Glomerular endothelial cell (primary cell): ENCODE measurements around the gene WFDC1. TPM values are rescaled to one million over a fixed set of nuclear protein-coding genes. Genes with fewer than 3 reads are reported as not detected.
A peak's percentile ranks its signal among the peaks of the same experiment; 100 is the strongest.

ENCODE experiments used
- DNase-seq: peaks from one replicate; pipeline ENCODE4 v3.0.0-alpha.2; 2011; ENCODE audit warnings: low read depth, low spot score; ENCODE audit errors: extremely low read depth
- total RNA-seq: library from RNA; depleted of rRNA; stranded (reverse); fragments of >200 nt; gene quantifications from 2 replicates; pipeline ENCODE4 v1.2.3, GENCODE V29; 2015

WFDC1 gene
- total RNA-seq, 1 donor from 2014 or later, result not detected

DNA sequence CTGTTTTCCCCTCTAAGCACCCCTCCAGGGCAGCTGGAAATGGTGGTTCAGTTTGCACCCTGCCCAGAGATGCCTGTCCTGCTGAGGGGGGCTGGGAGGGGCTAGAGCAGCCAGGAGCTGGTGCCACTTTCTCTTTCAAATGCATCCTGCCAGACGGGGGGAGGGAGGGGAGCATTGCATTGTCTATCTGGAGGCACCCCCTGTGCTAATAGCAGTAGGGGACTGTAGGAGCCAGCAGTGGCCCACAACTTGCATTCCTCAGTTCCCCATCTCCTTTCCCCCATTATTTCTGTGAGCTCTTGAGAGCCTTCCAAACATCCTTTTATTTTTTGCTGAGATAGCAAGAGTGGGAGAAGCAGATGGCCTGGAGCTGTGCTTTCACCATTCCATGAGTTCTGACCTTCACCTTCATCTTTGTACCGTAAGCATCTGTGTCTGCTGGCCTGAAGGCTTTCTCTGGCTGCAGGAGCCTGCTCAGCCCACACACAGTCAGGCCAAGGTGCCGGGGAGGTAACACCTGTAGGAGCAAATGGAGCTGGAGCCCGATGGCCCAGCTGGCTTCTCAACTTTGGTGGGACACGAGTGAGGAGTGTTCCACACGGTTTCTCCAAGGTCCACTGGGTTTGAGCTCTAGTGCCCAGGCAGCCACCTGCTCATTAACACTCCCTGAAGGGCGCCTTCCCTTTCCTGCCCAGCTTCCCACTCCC lies 5.2 kb downstream of the WFDC1 start:
- no peak for DNase-seq

DNA sequence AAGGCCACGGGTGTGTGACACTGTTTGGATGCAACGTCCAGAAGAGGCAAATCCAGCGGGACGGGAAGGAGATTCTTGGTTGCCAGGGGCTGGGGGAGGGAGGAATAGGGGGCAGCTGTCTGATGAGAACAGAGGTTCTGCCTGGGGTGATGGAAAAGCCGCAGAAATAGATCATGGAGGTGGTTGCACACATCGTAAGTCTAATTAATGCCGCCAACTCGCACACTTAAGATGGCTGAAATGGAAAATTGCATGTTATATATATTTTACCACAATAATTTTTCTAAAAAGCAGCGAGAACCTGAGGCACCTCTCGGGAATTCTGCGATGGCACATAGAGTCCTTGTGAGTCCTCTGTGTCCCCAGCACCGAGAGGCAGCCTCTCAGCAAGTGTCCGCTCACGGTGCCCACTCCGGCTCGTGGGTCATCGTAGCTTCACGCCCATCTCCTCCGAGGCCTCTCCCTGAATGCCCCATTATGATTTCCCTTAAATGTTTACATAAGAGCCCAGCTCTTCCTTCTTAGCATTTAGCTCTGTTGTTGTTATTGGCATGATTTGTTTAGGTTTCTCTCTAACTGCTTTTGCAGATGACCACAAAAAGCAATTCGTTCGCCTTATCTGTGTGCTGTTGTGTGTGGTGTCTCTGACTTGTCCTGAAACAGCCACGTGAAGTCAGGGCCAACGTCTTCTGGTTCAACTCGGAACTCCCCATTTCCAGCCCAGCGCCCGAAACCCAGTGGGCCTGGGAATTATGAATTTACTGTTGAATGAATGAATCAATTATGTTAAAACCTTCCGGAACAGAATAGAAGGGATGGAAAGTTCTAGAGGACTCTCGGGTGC lies 7.7 kb downstream of the WFDC1 start:
- no peak for DNase-seq

GRCh38 chr16:84303023-84303422 lies 8.3 kb downstream of the WFDC1 start:
- DNase-seq, result no peak

DNA sequence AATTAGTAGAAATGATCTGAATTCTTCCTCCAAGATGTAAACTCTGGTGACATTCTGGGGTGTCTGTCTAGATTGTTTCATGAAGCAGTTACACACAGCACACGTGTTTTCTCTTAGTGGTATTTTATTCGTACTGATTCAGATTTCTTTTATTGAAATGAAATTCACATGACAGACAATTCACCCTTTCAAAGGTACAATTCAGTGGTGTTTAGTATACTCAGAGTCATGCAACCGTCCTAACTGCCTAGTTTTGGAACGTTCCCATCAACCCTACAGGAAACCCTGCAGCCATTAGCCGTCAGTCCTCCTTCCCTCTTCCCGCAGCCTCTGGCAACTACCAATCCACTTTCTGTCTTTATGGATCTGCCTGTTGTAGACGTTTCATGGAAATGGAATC lies 8.8 kb downstream of the WFDC1 start:
- no peak for DNase-seq

DNA sequence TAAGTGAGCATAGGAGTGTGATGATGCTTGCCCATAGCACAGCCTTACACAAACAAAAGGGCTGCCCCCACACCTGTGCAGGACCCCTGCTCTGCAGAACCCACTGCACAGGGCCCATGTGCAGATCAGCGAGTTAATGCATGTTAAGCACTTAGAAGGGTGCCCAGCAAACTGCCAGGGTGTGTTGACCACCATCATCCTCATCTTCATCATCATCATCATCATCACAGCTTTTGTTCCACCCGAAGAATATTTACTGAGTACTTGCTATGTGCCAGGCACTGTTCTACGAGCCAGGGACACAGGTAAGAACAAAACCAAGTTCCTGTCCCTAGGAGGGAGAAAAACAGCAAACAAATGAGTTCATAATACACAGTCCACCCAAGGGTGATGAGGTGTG lies 11.9 kb downstream of the WFDC1 start:
- no peak for DNase-seq

GRCh38 chr16:84307209-84307954 lies 12.7 kb downstream of the WFDC1 start:
- no peak for DNase-seq

GRCh38 chr16:84308120-84308519 lies 13.4 kb downstream of the WFDC1 start:
- peak; percentile 12 for DNase-seq

DNA sequence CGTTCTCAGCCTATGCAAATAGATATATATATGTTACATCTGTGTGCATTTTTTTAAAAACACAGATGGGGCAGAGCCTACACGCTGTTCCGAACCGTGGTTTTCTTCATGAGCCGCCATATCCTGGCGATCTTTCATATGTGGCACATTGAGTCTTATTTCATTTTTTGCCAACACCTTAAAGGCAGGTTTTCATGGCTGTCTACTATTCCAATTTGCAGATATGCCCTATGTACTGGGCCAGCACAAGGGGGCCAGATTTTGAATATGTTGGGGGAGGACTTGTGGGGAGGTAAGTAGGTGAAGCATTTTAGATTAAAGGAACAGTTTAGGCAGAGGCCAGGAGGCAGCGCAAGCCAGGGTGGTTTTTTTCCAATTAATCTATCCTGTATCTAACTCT lies 16.0 kb downstream of the WFDC1 start:
- no peak for DNase-seq

GRCh38 chr16:84312783-84313382 lies 18.2 kb downstream of the WFDC1 start:
- no peak for DNase-seq

DNA sequence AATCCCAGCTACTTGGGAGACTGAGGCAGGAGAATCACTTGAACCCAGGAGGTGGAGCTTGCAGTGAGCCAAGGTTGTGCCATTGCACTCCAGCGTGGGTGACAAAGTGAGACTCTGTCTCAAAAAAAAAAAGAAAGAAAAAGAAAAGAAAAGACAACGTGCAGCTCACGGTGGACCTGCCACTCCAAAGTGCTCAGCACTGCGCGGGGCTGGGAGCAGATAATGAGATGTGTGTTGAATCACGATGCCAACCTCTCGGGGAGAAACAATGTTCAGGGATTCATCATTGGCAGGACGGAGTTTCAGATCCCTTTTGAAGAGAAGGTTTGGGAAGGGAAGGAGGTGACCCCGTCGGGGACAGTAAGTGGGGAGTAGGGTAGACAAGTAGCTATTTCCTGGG lies 19.2 kb downstream of the WFDC1 start:
- DNase-seq, result no peak

GRCh38 chr16:84314373-84314772 lies 19.7 kb downstream of the WFDC1 start:
- no peak for DNase-seq

DNA sequence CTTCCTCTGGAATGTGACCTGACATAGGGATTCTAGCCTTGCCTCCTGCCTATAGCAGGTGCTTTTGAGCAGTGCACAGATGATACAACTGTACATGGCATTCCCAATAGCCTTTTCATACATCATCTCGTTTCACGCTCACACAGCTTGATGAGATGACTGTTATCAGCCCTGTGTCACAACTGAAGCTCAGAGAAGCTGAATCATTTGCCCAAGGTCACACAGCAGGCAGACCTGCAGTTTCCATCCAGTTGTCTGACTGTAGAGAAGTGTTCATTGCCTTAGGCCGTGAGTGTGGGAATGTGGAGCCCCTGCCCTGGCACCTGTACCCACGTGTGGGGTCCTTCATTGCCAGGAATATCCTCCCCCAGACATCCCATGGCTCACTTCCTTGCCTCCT lies 20.1 kb downstream of the WFDC1 start:
- DNase-seq, result no peak

DNA sequence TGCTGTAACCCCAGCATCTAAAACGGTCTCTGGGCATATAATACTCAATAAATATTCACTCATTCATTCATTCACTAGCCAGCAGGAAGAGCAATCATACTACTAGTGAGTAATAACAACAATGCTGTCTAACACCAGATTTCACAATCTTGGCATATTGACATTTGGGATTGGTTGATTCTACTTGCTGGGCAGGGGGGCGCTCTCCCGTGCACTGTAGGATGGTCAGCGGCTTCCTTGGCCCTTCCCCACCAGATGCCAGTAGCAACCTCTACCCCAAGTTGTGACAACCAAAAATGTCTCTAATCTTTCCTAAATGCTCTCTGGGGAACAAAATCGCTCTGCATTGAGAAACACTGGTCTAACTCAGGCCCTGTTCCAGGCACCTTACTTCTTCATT lies 20.7 kb downstream of the WFDC1 start:
- DNase-seq, result no peak

DNA sequence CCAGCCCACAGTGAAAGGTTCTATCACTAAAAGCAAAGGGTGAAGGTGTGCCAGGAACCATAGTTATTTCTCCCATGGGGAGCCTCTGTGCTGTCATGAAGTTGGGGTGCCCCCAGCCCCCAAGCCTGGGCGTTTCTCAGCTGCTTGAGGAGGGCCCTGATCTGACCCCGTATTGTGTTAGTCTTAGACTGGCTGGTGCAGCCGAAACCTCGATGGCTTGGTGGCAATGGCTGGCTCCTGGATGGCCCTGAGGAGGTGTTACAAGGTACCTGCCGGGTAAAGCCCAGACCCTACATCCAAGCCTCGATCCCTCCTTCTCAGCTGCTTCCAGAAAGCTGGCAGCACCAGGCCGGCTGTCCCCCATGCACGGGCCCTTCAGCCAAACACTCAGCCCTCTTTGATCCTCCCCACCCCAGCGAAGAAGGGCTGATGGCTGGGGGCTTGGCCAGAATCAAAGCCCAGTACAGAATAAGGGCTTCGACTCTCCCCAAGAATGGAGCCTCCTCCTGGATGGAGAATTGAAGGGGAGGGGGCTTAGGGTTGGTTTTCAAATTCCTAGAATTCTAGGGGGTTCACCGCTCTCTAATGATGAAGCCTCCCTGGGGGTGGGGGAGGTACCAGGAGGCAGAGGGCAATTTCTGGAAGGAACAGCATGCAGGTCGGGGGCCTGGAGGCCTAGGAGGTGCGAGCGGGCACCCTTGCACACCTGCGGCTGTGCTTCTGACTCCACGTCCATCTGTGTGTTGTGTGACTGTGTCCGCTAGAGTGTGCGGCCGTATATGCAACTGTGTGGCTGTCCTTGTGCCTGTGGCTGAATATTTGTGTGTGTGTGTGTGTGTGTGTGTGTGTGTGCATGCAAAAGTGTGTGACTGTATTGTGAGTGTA lies 23.7 kb downstream of the WFDC1 start:
- DNase-seq, result no peak

DNA sequence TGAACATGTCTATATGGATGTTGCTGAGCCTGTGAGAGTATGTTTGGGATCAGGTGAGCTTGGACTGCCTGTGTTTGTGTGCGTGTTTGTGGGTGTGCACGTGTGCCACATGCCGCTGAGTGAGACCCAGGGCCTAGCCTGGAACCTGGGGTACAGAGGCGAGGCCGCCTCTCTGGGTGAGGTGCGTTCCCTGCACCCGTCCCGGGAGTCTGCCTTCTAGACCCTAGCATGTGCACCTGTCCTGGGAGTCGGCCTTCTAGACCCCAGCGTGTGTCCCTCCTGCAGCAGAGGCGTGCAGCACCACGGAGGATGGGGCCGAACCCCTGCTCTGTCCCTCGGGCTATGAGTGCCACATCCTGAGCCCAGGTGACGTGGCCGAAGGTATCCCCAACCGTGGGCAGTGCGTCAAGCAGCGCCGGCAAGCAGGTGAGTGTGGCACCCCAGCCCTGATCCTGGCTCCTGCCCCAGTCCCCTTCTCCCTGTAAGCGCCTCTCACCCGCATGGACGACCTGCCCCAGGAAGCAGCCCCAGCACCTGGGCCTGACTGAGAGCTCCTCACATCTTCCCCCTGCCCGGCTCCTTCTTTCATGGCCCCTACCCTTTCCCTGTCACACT lies 24.6 kb downstream of the WFDC1 start:
- no peak for DNase-seq

DNA sequence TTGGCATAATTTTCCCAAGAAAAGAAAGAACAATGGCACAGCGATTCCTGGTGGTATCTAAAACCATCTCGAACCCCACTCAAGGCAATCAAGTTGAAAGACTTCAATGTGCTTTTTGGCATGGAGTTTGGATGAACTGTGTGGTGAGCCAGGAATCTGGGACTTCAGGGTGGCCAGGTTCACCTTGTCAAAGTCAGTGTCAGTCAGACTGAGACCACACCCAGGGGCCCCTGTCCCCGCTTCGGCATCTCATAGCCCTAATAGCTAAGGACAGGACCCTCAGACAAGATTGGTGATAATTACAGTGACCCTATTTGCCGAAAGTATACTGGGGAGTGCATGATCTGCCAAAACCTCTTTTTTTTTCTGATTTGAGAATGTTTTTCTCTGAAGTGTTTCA lies 25.8 kb downstream of the WFDC1 start:
- DNase-seq, result no peak

- no peak for DNase-seq
These were observed 27.3 kb downstream of the WFDC1 start for GRCh38 chr16:84321932-84322331.

DNA sequence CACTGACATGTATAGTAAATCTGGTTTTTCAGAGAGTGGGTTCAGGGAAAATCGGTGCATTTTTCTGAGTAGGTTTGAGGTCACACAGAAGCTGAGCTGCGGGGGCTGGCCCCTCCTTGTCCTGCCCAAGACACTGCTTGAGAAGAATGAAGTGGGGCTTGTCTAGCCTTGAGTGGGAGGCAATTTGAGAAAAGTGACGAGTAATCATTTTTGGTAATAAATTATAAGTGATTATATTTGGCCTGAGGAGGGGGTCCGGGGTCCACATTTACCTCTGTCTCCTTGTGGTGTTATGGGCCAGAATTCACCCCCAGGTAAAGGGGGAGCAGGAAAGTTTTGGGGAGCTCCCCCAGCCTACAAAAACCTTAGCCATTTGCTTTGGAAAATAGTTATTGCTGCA lies 28.1 kb downstream of the WFDC1 start:
- no peak for DNase-seq

DNA sequence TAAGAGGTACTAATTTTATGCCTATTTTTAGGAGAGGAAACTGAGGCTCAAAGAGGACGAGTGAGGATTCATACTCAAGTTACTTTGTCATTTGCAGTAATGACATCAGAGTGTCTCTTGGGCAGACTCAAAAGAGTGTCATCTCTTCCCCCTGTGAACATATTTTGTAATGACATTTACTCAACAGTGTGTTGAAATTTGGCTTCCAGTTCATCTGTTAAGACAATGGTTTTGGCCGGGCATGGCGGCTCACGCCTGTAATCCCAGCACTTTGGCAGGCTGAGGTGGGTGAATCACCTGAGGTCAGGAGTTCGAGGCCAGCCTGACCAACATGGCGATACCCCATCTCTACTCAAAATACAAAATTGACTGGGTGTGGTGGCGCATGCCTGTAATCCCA lies 28.9 kb downstream of the WFDC1 start:
- no peak for DNase-seq
